Ureter (tissue), 1 donor: ENCODE results near the gene KDELR1. TPM values are rescaled to one million over a fixed set of nuclear protein-coding genes. Genes with fewer than 3 reads are reported as not detected.

Experiments used
- DNase-seq: peaks from one replicate; pipeline ENCODE4 v3.0.0-alpha.2; 2020; ENCODE audit warnings: low spot score
- total RNA-seq: library from RNA; stranded (reverse); gene quantifications from one replicate; pipeline ENCODE4 v1.2.4, GENCODE V29; 2023
- donor health status: DM: yes; HTN: yes; CAD: no.

The KDELR1 gene
- total RNA-seq: 146 TPM

DNA sequence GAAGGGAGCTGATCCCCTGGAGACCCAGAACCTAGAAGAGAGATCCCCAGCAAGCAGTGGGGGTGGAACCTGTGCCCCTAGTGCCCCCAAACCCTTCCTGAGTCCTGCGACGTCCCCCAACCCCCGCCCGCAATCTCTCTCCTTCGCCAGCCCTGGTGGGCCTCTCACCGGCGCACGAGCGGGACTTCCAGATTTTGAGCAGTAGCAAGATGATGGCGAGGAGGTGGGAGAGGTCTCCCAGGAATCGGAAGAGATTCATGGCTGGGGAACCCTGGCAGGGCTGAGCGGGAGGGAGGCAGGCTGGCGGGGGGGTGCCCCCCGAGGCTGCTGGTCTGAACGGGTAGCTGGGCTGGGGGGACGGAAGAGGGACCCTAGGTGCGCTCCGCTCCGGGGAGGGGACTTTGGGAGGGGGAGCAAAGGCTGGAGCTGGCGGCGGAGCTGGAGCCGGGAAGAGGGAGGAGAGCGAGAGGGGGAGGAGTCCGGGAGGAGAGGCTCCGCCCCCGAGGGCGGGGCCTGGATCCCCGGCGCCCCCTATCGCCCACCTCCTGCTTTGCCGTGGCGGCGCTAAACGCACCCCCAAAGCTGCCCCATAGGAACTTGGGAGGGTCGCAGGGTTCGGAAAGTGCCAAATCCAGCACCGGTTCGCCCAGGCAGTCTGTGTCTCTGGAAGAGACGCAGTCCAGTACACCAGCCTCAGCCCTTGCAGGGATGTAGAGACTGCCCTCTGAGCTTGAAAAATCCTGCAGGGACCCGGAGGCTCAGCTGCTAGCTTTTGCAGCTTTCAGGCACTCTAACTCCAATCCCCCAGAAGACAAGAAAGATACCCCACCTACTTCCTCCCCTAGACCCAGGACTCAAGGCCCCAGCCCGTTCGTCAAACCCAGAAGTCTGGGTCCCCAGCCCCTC, at the start of gene KDELR1:
Gene KDELR1 (minus strand): TSS at position 452 of the 906 bp plus-strand sequence. CDS start 193 bp downstream, at position 259.
- DNase-seq: peak; percentile 84

DNA sequence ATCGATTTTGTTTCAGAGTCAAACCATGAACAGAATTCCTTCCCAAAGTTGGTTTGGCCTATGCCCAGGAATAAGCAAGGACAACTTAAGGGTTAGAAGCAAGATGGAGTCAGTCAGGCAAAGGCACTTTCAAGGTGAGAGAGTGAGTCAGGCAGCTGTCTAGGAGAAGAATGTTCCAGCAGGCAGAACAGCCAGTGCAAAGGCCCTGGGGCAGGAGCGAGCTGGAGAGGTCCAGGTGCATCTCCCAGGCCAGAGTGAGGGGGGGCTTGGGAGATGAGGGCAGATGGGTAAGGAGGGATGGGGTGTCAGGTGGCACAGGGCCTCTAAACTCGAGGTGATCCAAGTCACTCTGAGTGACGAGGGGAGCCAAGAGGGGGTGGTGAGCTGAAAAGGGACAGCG, 45.2 kb upstream of the KDELR1 start:
- DNase-seq: no peak

DNA sequence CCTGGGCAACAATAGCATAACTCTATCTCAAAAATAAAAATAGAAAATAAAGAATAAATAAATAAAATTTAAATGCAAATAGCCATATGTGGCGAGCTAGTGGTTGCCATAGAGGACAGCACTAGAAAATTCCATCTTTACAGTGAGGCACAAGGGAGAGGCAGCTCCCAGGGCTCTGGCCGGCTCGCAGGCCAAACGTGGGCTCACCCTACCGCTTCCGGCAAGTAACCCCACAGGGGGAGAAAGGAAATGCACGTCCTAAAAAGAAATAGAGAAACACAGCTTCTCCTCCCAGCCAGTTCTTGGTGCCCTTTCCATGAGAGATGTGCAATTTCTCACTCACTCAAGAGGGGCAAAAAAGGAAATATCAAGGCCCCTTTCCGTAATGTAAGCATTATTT, 42.0 kb upstream of the KDELR1 start:
- DNase-seq: no peak

- DNase-seq: no peak
Observed at GRCh38 chr19:48428670-48429069, 37.3 kb upstream of the KDELR1 start.

- no peak for DNase-seq
Observed at GRCh38 chr19:48424694-48425219, 33.4 kb upstream of the KDELR1 start.

DNA sequence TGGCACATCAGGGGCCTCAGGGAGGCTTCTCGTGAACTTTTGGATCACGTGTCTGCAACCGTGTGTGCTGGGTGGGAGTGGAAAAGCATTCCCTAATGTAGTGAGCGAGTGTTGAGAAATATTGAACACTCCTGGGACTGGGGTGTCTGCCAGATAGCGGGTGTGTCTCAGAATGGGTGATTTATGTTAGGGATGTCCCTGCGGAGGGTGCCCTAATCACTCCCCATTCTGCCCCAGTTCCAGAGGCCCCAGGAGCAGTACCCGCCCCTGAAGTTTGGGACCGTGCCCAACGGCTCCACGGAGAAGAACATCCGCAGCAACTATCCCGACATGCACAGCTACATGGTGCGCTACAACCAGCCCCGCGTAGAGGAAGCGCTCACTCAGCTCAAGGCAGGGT, 30.2 kb upstream of the KDELR1 start:
- DNase-seq: no peak

DNA sequence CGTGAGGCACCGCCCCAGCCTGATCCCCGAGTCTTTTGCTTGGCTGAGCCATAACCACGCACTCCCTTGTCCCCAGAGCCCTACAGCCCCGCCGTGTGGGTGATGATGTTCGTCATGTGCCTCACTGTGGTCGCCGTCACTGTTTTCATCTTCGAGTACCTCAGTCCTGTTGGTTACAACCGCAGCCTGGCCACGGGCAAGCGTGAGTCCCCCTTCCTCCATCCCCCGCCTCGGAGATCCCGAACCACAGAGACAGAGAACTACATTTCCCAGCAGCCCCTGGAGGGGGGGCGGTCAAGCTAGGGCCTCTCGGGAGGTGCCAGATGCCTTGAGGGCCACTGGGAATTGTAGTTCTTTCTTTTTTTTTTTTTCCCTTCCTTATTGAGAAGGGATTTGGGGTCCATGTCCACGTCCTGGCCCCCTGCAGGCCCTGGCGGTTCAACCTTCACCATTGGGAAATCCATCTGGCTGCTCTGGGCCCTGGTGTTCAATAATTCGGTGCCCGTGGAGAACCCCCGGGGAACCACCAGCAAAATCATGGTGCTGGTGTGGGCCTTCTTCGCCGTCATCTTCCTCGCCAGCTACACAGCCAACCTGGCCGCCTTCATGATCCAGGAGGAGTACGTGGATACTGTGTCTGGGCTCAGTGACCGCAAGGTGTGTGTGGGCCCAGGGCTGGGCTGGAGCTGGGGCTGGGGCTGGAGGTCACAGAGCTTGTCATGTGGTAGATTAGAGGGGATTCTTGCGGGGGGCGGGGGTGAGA, 28.0 kb upstream of the KDELR1 start:
- DNase-seq: no peak

- no peak for DNase-seq
Observed at GRCh38 chr19:48418317-48419064, 27.1 kb upstream of the KDELR1 start.

DNA sequence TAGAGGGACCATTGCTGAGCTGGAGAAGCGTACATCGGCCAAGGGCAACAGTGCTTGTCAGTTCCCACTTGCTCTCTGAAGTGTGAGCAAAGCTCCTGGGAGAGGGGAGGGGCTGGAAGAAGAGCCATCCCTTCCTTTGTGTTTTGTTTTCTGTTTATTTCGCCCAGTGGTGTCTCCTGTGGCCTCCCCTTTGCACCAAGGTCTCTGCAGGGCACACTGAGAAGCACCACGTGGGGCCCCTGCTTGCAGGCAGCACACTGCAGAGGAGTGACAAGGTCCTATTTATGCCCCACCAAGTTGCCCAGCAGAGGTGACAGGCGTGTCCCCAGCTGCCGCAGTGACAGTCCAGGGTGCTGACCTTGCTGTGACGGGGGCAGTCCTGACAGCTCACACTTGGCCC, 26.1 kb upstream of the KDELR1 start:
- DNase-seq: no peak

DNA sequence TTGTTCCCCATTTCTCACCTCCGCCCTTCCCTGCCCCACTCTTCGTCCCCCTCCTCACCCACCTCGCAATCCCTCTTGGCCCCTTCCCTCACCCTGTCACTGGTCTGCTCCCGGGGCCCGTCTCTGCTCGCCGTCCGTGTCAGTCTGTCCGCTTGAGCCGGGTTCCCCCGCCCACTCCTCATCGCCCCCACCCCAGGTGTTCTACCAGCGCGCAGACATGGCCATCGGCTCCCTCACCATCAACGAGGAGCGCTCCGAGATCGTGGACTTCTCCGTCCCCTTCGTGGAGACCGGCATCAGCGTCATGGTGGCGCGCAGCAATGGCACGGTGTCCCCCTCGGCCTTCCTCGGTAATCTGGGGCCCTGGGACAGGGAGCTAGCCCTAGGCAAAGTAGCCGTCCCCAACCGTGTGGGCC, 24.5 kb upstream of the KDELR1 start:
- no peak for DNase-seq

DNA sequence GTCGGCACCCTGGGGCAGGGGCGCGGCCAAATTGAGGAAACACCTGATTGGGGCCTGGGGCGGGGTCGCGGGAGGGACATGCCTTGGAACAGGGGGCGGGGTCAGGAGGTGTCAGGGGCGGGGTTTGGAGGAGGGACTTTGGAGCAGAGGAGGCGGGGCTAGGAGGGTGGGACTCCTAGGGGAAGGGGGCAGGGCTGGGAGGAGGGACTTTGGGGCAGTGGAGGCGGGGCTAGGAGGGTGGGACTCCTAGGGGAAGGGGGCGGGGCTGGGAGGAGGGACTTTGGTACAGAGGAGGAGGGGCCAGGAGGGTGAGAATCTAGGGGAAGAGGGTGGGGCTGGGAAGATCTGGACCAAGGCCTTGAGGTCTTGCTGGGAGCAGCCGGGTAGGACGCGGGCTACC, 24.0 kb upstream of the KDELR1 start:
- DNase-seq: peak; percentile 70

DNA sequence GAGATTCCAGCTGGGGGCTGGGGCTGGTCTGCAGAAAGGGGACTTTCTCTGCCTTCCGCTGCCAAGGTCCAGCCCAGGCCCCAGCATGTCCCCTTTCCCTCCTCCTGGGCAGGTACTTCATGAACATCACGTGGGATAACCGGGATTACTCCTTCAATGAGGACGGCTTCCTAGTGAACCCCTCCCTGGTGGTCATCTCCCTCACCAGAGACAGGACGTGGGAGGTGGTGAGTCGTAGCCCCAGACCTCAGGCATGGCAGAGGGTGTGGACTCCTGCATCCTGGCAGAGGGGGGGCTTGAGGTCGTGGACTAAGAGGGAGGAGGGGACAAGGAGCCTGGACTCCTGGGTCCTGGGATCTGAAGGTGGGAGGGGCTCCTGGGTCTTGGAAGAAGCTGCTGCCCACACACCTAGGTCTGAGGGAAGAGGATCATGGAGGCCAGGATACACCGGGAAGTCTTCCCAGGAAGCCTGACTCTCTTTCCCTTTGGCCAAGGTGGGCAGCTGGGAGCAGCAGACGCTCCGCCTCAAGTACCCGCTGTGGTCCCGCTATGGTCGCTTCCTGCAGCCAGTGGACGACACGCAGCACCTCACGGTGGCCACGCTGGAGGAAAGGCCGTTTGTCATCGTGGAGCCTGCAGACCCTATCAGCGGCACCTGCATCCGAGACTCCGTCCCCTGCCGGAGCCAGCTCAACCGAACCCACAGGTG, 22.7 kb upstream of the KDELR1 start:
- no peak for DNase-seq

- DNase-seq: no peak
Observed at GRCh38 chr19:48405850-48406249, 14.5 kb upstream of the KDELR1 start.

DNA sequence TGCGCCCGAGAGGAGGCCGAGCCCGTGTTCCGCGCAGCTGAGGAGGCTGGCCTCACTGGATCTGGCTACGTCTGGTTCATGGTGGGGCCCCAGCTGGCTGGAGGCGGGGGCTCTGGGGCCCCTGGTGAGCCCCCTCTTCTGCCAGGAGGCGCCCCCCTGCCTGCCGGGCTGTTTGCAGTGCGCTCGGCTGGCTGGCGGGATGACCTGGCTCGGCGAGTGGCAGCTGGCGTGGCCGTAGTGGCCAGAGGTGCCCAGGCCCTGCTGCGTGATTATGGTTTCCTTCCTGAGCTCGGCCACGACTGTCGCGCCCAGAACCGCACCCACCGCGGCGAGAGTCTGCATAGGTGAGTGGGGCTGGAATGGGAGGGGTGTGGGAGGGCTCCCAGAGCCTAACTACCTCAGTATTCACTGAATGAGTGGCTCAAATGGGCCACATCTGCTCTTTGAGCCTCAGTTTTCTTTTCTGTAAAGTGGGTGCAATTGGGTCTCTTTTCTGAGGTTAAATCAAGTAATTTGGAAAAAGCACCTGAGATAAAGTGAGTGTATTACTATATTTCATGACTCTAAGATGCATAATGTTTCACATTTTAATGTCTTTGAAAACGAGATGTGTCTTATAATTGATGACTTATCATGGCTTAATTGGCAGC, 13.8 kb upstream of the KDELR1 start:
- DNase-seq: no peak

- no peak for DNase-seq
Observed at GRCh38 chr19:48403606-48404005, 12.3 kb upstream of the KDELR1 start.

GRCh38 chr19:48401287-48401686, 9.9 kb upstream of the KDELR1 start:
- no peak for DNase-seq

DNA sequence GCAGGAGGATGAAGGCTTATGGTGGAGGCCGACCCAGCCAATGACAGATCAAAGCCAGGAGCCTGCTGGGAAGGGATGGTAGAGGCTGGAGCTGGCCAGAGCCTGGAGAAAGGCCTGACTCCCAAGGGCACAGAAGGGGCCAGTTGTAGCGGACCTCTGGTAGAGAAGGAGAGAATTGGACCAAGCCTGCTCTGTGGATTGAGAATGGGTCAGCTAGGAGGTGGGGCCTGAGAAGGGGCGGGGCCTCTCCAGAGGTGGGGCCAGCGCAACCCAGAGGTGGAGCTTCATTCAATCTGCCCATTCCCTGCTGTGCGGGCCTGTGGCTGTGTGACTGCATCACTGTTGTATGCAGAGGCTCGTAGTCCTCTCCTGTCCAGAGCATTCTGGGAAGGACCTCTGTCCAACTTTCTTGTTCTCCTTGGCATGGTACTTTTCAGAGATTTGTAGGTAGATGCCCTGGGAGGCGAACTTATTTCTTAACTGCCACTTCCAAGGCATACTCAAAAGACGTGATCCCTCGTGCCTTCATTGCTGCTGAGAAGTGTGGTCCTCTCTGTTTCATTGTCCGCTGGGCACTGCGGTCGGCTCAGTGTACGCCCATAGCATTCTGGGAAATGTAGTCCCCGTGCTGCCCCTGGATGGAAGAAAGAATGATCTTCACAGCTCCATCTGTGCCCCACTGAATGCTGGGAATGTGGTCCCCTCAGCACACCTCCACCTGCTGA, 8.8 kb upstream of the KDELR1 start:
- DNase-seq: no peak

- DNase-seq: peak; percentile 71
Observed at GRCh38 chr19:48398375-48399235, 7.3 kb upstream of the KDELR1 start.

- DNase-seq: no peak
Observed at GRCh38 chr19:48398102-48398374, 6.7 kb upstream of the KDELR1 start.
